Left cardiac atrium (tissue), 2 donors: Measurements from ENCODE around the gene ZNF215. TPM values are rescaled to one million over a fixed set of nuclear protein-coding genes. Genes with fewer than 3 reads are reported as not detected.

ENCODE experiments used
- total RNA-seq, 2 donors: library from RNA; stranded (reverse); fragmentation: NEBNext Ultra II Directional; extraction: Animal tissue kit (Norgen Biotek cat#: 25700); gene quantifications; one replicate each; pipeline ENCODE4 v1.2.1, GENCODE V29; 2021
- donor health status: DM: no; HTN: yes; CAD: no; lungs with severe emphysema.
- donor health status: DM: yes; HTN: yes; CAD: no.

ZNF215 gene
- total RNA-seq, 2 donors from 2014 or later = 0.89 to 1.0 TPM

Other genes starting within 250 kb of the ZNF215 start
- 10 to 100 TPM; 40.0 to 48.6 TPM for gene MRPL17, start 243.1 kb upstream of the ZNF215 start, total RNA-seq
- under 1 TPM; 0.08 to 0.15 TPM for gene OR2AG2, start 154.4 kb upstream of the ZNF215 start, total RNA-seq
- gene OR2AG1, start 143.4 kb upstream of the ZNF215 start, total RNA-seq = not detected
- gene OR6A2, start 126.7 kb upstream of the ZNF215 start, total RNA-seq = under 1 TPM in 1 of 2 donors, not detected in 1; 0.08 TPM
- not detected for gene OR10A5, start 80.7 kb upstream of the ZNF215 start, total RNA-seq
- gene OR10A2, start 63.4 kb upstream of the ZNF215 start, total RNA-seq = not detected
- not detected for gene OR10A4, start 49.8 kb upstream of the ZNF215 start, total RNA-seq
- gene OR2D2, start 33.9 kb upstream of the ZNF215 start, total RNA-seq = not detected
- not detected for gene OR2D3, start 5.4 kb upstream of the ZNF215 start, total RNA-seq
- gene ZNF214, start 93.9 kb downstream of the ZNF215 start, total RNA-seq = 1 to 10 TPM; 1.4 to 1.5 TPM
- gene NLRP14, start 94.1 kb downstream of the ZNF215 start, total RNA-seq = not detected
- gene RBMXL2, start 162.6 kb downstream of the ZNF215 start, total RNA-seq = not detected